ENCODE data around the gene ADD1. TPM values are rescaled to one million over a fixed set of nuclear protein-coding genes. Genes with fewer than 3 reads are reported as not detected.

ADD1 gene
- total and polyA plus RNA-seq, 2 of the 13 experiments (the other 11 are each of a cell fraction or from before 2014, with no cell fraction given), result 73.9 to 122 TPM

DNA sequence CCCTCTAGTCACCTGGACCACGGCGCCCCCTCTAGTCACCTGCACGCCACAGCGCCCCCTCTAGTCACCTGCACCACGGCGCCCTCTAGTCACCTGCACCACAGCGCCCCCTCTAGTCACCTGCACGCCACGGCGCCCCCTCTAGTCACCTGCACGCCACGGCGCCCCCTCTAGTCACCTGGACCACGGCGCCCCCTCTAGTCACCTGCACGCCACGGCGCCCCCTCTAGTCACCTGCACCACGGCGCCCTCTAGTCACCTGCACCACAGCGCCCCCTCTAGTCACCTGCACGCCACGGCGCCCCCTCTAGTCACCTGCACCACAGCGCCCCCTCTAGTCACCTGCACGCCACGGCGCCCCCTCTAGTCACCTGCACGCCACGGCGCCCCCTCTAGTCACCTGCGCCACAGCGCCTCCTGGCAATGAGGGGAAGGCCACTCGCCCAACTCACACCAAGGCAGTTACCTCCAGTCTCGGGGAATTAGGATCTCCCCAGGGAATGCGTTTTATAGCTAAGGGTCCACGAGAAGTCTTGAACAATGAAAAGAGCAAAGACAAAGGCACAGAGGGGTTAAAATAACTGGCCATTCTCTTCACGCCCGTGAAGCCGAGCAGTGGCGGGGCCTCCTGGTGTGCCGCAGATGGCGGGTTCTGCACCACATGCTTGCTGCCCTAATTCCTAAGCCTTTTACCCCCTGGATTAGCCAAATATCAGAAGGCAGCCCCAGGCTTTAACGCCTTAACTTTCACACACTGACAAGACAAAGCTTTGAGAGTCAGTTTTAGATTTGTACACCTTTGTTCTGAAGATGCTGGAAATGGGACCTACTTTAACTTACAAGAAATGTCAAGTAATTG lies 111.8 kb downstream of the ADD1 start (continued):
- peak; percentile 6; the same call in 1 of the 2 replicates for TF ChIP-seq ZMYM4 (CRISPR knock-in tag; IDR thresholded peaks at IDR 0.05)
- TF ChIP-seq PRPF4 (IDR thresholded peaks at IDR 0.05; ENCODE audit: low read depth, low read length, poor library complexity, severe bottlenecking), result peak; percentile 72
- TF ChIP-seq, protein P1, sequence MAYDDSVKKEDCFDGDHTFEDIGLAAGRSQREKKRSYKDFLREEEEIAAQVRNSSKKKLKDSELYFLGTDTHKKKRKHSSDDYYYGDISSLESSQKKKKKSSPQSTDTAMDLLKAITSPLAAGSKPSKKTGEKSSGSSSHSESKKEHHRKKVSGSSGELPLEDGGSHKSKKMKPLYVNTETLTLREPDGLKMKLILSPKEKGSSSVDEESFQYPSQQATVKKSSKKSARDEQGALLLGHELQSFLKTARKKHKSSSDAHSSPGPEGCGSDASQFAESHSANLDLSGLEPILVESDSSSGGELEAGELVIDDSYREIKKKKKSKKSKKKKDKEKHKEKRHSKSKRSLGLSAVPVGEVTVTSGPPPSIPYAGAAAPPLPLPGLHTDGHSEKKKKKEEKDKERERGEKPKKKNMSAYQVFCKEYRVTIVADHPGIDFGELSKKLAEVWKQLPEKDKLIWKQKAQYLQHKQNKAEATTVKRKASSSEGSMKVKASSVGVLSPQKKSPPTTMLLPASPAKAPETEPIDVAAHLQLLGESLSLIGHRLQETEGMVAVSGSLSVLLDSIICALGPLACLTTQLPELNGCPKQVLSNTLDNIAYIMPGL (CRISPR knock-in tag; IDR thresholded peaks at IDR 0.05; ENCODE audit: borderline replicate concordance in 1 of 2, low read depth in 1 of 2), result peak in 1 of 2 experiments; percentile 2; a peak in 1 of 4 replicates
- 0 out of 2 replicates have a peak, but pooled peaks have one; percentile 11 for TF ChIP-seq POGZ (CRISPR knock-in tag; IDR thresholded peaks at IDR 0.05)
- TF ChIP-seq CHD4 (IDR thresholded peaks at IDR 0.05; ENCODE audit: borderline replicate concordance, low read length), result peak; percentile 95

DNA sequence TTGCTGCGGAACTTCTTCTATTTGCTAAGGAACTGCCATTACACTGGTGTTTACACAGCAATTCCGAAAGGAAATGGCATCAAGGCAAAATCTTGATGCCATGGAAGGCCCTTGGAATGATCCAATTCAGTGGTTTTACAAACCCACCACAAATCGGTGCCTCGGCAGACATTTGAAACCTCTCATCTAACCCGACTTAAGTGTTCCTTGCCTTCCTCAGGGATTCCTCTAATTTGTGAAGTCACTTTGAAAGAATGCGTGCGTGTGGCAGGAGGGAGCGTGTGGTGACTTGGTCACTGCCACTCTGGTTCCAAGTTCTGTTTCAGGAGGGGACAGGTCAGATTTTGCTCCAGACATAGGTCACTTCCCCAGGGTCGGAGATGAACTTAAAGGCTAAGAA lies 114.8 kb downstream of the ADD1 start:
- Histone ChIP-seq H3K36me3 (replicated peaks in 1 of 2; ENCODE audit: control insufficient read depth in 1 of 2, insufficient read depth in 2 of 2, low read length in 2 of 2) (peaks cover 9 to 43% of the 10 kb centered on the region in 2 experiments), H3K27ac (ENCODE audit: extremely low read length, insufficient read depth, low read length) (no peak overlapping the region), H4K20me1 (ENCODE audit: insufficient read depth, low read length) (peaks cover 20% of the 10 kb centered on the region), H2AFZ (ENCODE audit: low read length) (no peak overlapping the region), H3K9me3 (ENCODE audit: low read length) (no peaks in the 10 kb centered on the region), H3K27me3 (ENCODE audit: control insufficient read depth in 1 of 2, insufficient read depth in 2 of 2, low read length in 2 of 2) (no peaks in the 10 kb centered on the region; a peak in 1 of 5 replicates), H3K4me1 (ENCODE audit: insufficient read depth, low read length) (peaks cover 42% of the 10 kb centered on the region), H3K4me3 (replicated peaks in 1 of 3; ENCODE audit: insufficient read depth in 1 of 3, low read depth in 2 of 3, low read length in 3 of 3) (no peak overlapping the region), H3K9ac (ENCODE audit: insufficient read depth, low read depth, low read length) (no peak overlapping the region), H3K79me2 (ENCODE audit: insufficient read depth, low read length) (peaks cover 40% of the 10 kb centered on the region), H3K4me2 (ENCODE audit: low read depth, low read length) (no peak overlapping the region)
- in situ Hi-C loops (cut with HindIII; ENCODE audit: extremely low pct_ligation_motif_present, low pct_unique_long_range_greater_than_20kb) (no loop called here), intact Hi-C loops (cut with micrococcal nuclease; ENCODE audit: unreplicated experiment) (no loop called here)
- ATAC-seq, result no peak
- no peak for FAIRE-seq
- no TSS peak for BruUV-seq (replicated peaks)
- DNase-seq (ENCODE audit: low spot score), result no peak
- POLR2A ChIA-PET, result no interaction called here
- CTCF ChIA-PET (ENCODE audit: low intra/inter-chr PET ratio, low total read pairs), result no interaction called here
- 96% methylated on average over 9 of the region's 9 CpGs for WGBS (ENCODE audit: low lambda C conversion rate)
- TF ChIP-seq ZNF460 (CRISPR knock-in tag; IDR thresholded peaks at IDR 0.05; ENCODE audit: borderline replicate concordance) (no peak), ZNF652 (CRISPR knock-in tag; IDR thresholded peaks at IDR 0.05; ENCODE audit: borderline replicate concordance, low read depth) (no peak), ZFAT (CRISPR knock-in tag; conservative IDR thresholded peaks at IDR 0.05) (no peak), MAFK (conservative IDR thresholded peaks at IDR 0.05 in 1 of 2, IDR thresholded peaks at IDR 0.05 in 1 of 2; ENCODE audit: low read length in 2 of 2) (no peak), ZNF737 (CRISPR knock-in tag; IDR thresholded peaks at IDR 0.05; ENCODE audit: borderline replicate concordance) (no peak), WIZ (CRISPR knock-in tag; IDR thresholded peaks at IDR 0.05) (no peak)
- TF ChIP-seq, protein P2, sequence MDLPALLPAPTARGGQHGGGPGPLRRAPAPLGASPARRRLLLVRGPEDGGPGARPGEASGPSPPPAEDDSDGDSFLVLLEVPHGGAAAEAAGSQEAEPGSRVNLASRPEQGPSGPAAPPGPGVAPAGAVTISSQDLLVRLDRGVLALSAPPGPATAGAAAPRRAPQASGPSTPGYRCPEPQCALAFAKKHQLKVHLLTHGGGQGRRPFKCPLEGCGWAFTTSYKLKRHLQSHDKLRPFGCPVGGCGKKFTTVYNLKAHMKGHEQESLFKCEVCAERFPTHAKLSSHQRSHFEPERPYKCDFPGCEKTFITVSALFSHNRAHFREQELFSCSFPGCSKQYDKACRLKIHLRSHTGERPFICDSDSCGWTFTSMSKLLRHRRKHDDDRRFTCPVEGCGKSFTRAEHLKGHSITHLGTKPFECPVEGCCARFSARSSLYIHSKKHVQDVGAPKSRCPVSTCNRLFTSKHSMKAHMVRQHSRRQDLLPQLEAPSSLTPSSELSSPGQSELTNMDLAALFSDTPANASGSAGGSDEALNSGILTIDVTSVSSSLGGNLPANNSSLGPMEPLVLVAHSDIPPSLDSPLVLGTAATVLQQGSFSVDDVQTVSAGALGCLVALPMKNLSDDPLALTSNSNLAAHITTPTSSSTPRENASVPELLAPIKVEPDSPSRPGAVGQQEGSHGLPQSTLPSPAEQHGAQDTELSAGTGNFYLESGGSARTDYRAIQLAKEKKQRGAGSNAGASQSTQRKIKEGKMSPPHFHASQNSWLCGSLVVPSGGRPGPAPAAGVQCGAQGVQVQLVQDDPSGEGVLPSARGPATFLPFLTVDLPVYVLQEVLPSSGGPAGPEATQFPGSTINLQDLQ (CRISPR knock-in tag; IDR thresholded peaks at IDR 0.05), result no peak
- TF ChIP-seq, protein P3, sequence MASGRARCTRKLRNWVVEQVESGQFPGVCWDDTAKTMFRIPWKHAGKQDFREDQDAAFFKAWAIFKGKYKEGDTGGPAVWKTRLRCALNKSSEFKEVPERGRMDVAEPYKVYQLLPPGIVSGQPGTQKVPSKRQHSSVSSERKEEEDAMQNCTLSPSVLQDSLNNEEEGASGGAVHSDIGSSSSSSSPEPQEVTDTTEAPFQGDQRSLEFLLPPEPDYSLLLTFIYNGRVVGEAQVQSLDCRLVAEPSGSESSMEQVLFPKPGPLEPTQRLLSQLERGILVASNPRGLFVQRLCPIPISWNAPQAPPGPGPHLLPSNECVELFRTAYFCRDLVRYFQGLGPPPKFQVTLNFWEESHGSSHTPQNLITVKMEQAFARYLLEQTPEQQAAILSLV (CRISPR knock-in tag; IDR thresholded peaks at IDR 0.05; ENCODE audit: borderline replicate concordance), result no peak
- TF ChIP-seq, protein P4, sequence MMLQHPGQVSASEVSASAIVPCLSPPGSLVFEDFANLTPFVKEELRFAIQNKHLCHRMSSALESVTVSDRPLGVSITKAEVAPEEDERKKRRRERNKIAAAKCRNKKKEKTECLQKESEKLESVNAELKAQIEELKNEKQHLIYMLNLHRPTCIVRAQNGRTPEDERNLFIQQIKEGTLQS (CRISPR knock-in tag; IDR thresholded peaks at IDR 0.05), result no peak
